Activated naive CD4-positive, alpha-beta T cell treated with Interleukin-2 at 50 U/mL for 16 hours (primary cell): ENCODE measurements around the gene ERG.

Source experiments
- DNase-seq: peaks from one replicate; pipeline ENCODE4 v3.0.0-alpha.2; 2020

Gene ERG

GRCh38 chr21:38388203-38388602 is 110.1 kb downstream of the ERG start:
- no peak for DNase-seq

GRCh38 chr21:38386967-38387366 is 111.3 kb downstream of the ERG start:
- DNase-seq, result no peak

- DNase-seq, result no peak
Observed at GRCh38 chr21:38385427-38386175, 112.7 kb downstream of the ERG start.

- no peak for DNase-seq
Observed at GRCh38 chr21:38384675-38385426, 113.4 kb downstream of the ERG start.

- no peak for DNase-seq
Observed at GRCh38 chr21:38384238-38384560, 114.1 kb downstream of the ERG start.

- no peak for DNase-seq
Observed at GRCh38 chr21:38383411-38384237, 114.7 kb downstream of the ERG start.

- no peak for DNase-seq
Observed at GRCh38 chr21:38380481-38381137, 117.7 kb downstream of the ERG start.

GRCh38 chr21:38379147-38379546 is 119.1 kb downstream of the ERG start:
- no peak for DNase-seq

- no peak for DNase-seq
Observed at GRCh38 chr21:38377165-38378088, 120.8 kb downstream of the ERG start.

GRCh38 chr21:38376693-38377092 is 121.6 kb downstream of the ERG start:
- no peak for DNase-seq

- no peak for DNase-seq
Observed at GRCh38 chr21:38376235-38376634, 122.0 kb downstream of the ERG start.

- no peak for DNase-seq
Observed at GRCh38 chr21:38367646-38368045, 130.6 kb downstream of the ERG start.

- no peak for DNase-seq
Observed at GRCh38 chr21:38365521-38365920, 132.8 kb downstream of the ERG start.

- no peak for DNase-seq
Observed at GRCh38 chr21:38363693-38364092, 134.6 kb downstream of the ERG start.

- no peak for DNase-seq
Observed at GRCh38 chr21:38361324-38361723, 137.0 kb downstream of the ERG start.

- DNase-seq, result no peak
Observed at GRCh38 chr21:38359835-38360234, 138.4 kb downstream of the ERG start.

GRCh38 chr21:38359090-38359489 is 139.2 kb downstream of the ERG start:
- DNase-seq, result no peak

- DNase-seq, result no peak
Observed at GRCh38 chr21:38358666-38359065, 139.6 kb downstream of the ERG start.

GRCh38 chr21:38358098-38358497 is 140.2 kb downstream of the ERG start:
- no peak for DNase-seq

GRCh38 chr21:38356883-38357625 is 141.2 kb downstream of the ERG start:
- no peak for DNase-seq
